HuH-7.5 (cell line): ENCODE data around the gene RGS6.

Source experiments
- DNase-seq: peaks from one replicate; pipeline ENCODE4 v3.0.0; 2011; ENCODE audit warnings: low spot score

RGS6 gene

DNA sequence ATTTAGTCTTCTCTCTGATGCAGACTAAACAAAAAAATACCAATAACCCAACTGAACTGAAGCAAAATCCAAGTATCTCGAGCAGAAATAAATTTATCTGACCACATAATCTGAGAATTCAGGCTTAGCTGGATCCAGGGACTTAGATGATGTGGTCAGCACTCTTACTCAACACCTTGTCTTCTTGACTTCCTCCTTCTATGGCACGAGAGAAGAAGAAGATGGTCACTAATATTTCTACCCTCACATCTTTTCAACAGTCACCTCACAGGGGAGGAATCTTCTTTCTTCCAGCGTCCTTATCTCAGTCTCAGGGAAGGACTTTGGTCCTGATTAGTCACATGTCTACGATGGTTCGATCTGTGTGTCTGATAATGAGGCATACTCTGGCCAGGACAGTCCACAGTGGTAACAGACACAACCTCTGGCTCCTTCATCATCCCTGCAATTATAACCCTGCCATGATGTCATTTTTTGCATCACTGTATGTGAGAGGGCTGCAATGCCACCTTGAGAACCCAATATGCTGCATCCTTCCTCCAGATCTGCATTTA is 15.8 kb downstream of the RGS6 start:
- no peak for DNase-seq

DNA sequence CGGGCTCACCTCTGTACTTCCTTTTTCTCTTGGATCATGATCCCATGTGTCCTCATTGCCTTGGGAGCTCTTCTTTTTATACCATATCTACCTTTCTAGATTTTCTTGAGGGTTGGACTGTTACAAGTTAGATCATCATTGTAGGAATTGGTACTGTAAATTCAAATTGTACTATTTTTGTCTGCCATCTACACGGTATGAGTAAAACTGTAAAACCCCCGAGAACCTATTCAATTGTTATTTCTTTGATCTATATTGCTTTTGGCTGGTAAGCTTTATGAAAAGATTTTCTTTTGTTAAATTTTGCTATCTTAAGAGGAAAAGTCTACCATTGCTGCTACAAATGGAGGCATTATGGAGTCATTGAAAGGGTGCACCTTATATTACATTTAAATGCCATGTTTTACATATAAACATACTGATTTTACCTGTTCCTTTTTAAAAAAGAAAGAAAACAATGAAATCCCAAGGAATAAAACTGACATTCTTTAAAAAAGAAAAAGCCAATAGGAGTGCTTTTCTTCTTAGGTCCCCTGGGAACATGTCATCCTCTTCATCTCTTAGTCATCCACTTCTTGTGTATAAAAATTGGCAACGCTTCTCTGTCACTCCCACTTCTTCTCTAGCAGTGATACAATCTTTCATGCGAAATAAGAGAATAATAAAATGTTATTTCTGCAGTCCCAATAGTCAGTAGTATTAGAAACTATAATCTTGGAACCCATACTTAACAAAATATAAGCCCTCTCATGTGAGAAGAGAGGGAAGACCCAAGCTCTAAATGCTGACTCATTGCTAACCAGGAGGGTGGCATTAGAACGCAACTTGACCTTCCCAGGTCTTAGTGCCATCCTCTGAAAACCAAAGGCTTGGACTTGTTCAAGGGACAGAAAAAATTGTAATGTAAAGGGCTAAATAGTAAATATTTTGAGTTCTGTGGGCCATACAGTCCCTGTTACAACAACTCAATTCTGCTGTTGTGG is 20.4 kb downstream of the RGS6 start:
- DNase-seq, result no peak

DNA sequence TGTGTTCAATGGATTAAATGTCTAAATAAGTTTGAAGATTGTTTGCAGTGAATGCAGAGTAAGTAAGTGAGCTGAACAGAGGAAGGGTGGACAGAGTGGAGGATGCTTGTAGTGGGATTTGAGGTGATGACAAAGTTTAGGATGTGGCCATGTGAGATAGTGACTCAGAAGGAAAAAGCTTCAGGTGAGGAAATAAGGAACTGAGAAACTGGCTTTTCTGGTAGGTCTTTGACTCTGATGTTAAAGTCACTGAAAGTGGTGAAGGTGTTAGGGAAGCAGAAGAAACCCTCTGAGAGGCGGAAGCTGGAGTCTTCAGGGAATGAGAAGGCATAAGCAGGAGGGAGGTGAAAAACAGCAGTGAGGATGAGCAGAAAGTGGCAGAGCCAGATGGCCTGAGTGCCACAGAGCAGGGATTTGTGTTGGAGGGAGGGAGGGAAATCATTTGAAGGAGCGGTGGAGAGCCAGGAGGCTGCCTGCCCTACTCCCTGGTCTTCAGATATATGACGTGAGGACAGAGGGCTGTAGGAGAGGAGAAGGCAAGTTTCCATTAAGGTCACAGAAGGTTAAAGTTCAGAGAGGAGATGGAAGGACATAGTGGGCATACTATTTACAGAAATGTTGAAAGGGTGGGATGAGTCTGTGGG is 24.8 kb downstream of the RGS6 start:
- no peak for DNase-seq

DNA sequence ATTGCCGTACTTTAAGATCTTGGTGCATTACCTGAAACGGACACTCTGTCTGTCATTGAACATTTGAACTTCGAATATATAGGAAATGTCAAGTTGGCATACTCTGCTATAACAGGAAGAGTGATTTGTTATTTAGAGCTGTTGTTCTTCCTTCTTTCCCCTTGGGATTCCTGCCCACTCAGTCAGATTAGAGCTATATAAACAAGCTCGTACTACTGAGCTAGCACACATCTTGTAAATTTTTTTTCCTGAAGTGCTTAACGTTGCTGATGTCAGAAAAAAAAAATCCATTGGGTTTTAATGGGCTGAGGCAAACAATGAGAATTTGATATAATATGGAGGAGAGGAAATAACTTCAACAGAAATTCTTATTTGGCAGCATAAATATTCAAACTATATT is 26.8 kb downstream of the RGS6 start:
- no peak for DNase-seq

DNA sequence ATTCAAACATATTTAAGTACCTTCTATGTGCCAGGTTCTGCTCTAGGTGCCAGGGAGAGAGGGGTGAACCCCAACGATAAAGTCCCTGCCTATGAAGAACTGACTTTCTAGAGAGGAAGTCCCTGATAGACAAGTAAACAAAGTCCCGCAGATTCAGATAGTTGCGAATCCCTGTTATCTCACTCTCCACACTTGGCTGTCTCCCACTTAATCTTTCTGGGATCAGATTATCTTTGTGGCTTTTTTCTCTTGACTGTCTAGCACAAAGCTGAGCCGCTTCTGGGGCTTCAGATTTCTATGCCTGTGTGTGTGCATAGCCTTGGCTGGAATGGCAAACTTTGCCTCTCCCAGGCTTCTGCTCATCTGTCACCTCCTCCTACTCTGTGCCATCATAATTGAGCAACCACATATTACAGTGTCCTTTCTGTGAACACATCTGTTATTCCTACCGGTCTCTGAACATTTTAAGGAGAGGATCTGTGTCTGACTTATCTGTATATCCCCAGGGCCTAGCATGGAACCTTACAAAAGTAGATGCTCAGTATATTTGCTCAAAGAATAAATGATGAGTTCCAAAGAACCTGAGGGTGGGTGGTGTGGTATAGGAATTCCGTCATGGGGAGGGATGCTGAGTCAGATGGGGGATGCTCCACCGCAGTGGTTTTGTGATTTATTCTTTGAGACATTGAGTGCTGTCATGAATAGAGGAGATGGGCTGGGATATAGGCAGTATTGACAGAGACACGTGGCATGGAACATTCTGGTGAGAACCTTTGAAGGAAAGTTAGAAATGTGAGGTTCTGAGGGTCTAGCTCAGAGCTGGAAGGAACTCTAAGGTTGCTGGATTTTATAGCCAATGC is 28.5 kb downstream of the RGS6 start:
- no peak for DNase-seq

DNA sequence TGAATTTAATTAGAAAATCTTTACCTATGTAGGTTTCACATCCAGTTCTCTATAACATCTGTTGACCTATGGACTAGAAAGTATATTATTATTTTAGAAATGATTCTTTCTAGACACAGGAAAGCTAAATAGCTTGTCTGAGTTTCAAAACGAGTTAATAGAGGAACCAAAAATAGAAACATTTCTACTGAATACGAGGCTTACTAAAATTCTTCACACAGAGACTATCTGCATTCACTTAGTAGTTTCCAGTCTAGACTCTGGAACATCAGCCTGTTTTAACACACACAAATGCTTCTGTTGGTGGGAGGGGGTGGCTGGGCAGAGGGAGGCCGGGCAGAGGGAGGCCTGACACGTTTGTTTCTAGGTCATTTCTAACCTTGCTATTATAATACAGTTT is 29.7 kb downstream of the RGS6 start:
- DNase-seq, result no peak

DNA sequence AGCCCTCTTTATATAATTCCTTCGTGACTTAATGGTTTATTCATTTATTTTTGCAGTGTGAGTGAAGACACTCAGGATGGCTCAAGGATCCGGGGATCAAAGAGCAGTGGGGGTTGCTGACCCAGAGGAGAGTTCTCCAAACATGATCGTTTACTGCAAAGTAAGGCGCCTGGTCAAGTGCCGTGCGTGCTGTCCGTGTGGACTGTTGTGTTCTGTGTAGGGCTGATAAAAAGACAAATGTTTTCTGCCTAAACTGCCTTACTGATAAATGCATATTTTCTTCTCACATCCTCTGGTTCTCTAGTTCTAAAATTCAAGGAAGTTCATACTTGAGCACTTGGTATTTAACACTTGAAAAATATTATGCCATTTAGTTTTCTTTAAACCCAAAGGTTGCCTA is 32.5 kb downstream of the RGS6 start:
- DNase-seq, result no peak

DNA sequence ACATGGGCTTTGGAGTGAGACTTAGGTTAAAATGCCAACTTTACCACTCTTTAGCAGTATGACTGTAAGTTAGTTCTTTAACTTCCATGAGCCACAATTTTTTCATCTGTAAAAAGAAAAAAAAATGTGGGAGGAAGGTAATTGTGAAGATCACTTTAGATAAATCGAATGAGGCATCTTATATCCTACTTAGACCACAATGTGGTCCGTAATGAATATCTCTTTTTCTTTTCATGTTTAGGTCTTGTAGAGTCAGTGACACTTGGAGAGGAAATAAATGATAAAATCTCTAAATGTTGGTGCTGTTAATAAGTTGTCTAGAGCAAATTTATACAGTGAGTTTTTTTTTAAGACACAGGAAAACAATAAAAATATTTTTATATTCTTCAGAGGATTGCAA is 34.3 kb downstream of the RGS6 start:
- no peak for DNase-seq

DNA sequence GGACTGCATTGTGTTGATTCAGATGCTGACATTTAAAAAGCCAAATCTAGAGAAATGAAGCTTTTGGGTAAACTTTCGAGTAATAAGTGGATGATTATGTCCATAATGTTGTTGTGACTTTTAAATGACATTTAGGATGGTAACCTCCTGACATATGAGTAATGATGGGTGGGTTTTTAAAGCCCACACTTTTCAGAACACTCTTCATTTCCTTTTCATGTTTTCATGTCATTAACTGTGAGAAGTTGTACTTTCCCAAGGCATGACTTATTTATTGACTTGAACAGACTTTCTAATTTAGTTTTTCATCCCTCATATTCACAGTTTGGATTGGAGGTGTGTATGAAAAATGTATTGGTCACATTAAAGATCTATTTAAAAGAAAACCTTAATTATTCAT is 35.5 kb downstream of the RGS6 start:
- no peak for DNase-seq

DNA sequence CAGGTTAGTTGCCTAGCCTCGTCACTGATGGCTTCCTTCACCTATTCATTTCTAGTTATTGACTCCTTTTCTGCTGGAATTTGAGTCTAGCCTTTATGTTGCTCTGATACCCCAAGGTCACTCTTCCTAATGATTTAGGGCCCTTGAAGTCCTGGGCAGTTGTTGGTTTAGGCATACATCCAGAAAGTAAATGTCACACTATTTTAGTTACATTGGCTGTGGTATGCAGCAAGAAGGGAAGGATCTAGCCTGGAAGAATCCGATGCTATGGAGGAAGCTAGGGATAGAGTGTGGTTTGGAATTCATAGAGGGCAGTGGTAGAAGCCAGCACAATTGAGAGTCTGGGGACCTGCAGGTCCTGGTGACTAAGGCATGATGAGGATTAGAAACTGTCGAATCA is 38.0 kb downstream of the RGS6 start:
- no peak for DNase-seq

DNA sequence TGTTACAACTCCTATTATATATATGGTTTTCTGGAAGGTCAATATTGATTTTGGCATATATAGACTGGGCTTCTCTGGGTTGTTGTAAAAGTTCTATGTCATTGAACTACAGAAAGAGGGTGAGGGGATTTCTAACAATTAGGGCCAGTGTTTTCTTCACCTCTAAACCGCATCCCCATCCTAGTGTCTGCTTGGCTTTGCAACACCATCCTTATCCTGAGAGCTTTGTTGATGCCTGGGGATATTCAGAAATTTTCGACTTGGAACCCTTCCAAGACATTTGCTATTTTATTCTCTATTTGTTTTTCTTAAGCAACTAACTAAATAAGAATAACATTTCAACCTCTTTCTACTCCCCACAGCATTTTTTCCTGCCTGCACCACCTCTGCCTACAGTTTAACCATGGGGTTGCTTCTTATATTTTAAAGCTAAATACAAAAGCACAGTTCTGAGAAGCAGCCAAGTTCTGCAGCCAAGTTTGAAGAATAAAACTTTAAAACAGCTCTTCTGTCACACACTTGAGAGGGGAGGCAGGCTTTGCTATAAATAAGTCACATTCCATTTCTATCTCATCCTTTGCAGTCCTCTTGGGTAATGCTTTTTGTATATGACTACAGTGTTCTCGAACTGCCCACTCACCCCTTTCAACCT is 53.4 kb downstream of the RGS6 start:
- DNase-seq, result no peak

DNA sequence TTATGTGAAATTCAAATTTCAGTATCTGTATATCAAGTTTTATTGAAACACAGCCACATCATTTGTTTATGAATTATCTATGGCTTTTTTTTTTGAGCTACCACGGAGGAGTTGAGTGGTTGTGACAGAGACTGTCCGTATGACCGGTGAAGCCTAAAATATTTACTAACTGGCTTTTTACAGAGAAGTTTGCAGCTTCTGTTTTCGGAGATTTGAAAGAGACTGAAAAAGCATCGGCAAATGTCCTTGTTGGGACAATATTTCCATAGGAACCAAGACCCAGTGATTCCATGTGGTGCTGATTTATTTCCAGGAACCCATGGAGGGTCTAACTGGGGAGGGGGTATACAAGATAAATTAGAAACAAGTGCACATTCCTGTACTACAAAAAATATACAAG is 56.2 kb downstream of the RGS6 start:
- no peak for DNase-seq

DNA sequence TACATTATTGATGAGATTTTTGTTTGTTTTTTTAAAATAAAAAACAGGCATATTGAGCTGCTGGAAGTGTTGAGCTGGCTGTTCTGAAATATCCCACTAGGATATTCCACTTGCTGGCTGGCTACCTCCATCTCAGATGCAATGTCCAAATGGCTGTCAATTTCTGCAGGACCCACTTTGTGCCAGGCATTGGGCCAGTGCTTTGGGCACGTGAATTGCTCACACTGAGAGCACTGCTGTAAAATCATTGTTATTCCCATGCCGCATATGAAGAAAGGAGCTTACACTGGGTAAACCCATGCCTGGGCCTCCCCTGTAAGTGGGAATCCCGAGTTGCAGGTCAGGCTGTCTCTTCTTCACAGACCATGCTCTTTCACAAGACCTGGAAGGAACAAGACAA is 56.7 kb downstream of the RGS6 start:
- DNase-seq, result no peak

DNA sequence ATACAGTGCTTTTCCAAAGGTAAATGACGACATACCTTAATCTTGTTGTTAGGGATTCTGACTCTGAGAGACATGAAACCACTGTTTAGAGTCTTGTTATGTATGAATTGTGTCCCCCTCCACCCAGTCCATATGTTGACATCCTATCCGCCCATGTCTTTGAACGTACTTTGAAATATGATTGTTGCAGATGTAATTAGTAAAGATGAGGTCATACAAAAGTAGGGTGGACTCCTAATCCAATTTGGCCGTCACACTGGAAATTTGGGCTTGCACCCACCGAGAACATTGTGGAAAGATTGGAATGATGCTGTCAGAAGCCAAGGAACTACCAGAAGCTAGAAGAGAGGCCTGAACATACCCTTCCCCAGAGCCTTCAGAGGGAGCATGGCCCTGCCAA is 62.2 kb downstream of the RGS6 start:
- DNase-seq, result no peak

DNA sequence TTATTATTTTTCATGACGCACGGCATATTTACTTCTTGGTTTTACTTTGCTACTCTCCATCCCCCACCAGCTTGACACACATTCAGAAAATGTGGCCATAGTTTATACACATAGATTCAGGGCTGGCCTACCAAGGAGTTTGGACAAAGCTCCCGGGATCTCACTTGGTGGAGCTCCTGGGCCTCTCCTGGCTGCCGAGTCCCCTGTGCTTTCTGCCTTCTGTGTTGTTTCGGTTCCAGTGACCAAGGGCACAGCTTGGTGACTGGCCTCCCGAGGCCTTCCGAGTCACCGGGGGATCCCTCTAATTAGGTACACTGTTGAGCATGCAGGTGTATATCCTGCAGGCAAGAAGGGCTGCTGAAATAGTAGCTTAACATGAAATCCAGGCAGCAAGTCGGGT is 63.5 kb downstream of the RGS6 start:
- no peak for DNase-seq

DNA sequence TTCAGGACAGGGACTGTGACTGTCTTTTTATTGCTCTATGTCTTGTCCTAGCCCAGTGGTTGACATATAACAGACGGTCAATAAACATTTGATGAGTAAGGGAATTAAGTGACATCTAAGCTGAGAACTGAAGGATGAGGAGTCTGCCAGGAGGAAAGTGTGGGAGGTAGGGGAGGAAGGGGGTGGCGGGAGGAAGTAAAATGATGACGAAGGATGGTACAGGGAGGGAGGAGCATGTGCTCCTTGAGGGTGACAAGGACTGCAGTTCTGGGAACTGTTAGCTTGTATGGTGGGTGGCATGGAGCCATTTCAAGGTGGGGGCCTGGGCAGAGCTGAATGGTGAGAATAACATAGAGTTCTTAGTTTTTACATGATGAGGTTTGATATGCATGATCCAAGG is 64.4 kb downstream of the RGS6 start:
- no peak for DNase-seq

DNA sequence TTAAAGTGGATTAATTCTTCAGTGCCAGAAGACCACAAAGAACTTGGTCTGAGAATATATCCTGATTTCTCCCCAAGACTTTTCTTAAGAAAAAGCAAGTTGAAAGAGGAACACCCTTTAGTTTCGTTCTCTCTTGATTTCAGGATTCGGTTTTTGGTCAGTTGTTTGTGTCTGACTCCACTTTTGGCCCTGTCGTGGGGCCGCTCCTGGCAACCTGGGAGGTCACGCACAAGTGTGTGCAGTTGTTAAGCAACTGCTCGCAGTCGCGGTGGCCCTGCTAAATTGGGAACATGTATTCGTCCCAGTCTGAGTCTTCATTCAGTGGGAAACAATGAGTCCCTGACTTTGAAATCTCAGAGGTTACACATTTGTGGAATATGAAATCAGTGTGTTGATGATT is 68.7 kb downstream of the RGS6 start:
- DNase-seq, result no peak

DNA sequence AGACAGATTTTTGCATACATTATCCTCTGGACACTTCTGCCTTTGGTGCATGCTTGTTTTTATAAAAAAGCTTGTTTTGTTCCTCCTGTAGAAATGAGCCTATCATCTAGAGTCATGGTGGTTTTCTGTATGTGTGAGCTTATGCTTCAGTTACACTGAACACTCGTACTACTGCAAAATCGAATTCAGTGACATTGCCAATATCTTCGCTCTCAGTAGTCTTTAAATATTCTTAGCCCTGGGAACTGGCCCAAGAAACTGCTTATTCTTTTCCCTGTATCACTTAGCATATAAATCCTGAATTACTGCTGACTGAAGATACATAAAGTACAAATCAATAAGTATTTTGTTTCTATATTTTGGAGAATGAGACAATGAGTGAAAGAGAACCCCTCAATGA is 70.5 kb downstream of the RGS6 start:
- DNase-seq, result no peak

DNA sequence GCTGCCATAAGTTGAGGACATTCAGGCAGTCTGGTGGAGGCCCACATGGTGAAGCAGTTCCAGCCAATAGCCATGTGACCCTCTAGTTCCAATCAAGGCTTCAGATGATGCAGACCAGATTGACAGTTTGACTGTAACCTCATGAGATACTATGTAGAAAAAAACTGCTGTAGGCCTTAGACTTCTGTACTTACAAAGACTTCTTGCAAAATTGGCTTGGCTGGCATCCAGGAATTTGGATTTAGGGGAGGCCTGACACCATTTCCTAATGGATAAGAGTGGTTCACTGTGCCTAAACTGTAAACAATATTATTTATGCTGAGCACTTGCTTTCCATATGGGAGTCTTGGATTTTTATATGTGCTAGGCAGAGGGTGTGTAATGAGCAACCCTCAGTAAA is 76.4 kb downstream of the RGS6 start:
- DNase-seq, result no peak

DNA sequence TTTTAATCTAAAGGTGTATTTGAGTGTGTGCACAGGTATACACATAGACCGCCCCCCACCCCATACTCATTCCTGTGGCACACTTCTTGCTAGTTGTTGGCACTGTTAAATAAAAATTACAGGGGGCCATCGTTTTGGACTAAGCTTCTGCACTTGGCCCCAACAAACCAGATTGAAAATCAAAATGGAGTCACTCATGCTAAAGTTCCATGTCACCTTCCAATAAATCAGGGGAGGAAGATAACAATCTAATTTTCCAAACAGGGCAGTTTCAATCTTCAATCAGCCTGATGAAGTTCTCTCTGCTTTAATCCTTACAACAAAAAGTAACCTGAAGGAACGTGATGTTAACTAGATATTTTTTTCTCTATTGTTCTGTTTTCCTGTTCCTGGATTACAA is 78.2 kb downstream of the RGS6 start:
- DNase-seq, result no peak

DNA sequence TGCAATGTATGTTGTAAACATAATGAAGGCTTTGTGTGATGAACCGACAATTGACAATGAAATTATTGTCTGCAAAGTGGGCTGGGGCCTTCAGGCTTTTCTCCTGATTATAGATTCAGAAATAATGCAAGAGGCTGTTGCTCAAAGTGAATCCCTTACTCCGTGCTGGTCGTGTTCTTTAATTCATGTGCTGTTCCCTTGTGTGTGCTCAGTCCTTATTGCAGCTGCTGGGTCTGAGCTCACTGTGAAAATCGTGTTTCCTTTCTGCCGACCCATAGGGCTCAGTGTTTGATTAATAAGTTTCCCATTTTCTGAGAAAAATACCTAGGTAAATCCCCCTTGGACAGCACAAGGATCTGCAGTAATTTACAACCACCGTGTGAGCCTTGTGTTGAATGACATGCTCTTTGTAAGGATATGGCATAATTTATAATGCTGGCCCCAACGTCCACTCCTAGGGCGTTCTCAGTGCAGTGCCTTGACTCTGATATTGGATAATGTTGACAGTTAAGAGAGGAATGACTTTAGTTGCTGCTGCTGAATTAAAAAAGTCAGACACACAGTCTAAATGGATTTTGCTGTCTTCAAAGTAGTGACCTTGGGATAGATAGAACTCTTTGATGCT is 81.6 kb downstream of the RGS6 start:
- no peak for DNase-seq
